ENCODE results near the gene ADGRL3. TPM values are rescaled to one million over a fixed set of nuclear protein-coding genes. Genes with fewer than 3 reads are reported as not detected.

The ADGRL3 gene
- polyA plus RNA-seq, 3 donors from 2014 or later: not detected

DNA sequence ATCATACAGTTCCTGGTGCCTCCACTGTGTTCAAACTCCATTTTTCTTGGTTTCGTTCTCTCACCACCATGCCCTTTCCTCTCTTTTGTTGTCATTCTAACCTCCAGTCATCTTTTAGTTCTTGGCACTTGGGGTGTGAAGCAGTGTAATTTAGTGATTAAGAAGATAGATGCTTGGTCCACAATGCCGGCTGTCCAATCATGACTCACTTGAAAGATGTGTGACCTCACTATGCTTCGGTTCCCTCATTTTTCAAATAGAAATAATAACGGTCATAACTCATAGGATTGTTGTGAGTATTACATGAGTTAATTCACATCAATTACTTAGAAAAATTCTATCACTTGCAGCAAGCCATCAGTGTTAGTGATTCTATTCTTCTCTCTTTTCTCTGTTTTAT is 327.8 kb downstream of the ADGRL3 start:
- no peaks in the 10 kb centered on the region for H3K4me1 Mint-ChIP-seq
- no peak for DNase-seq
- H3K27me3 Mint-ChIP-seq (ENCODE audit: low read depth in 3 of 3): peaks cover 0 to 2% (median 1%) of the 10 kb centered on the region in 3 donors
- H3K27ac Mint-ChIP-seq: no peak overlapping the region
- no peaks in the 10 kb centered on the region for H3K36me3 Mint-ChIP-seq
- H3K4me3 Mint-ChIP-seq: no peak overlapping the region
- peaks cover 0 to 44% (median 29%) of the 10 kb centered on the region in 6 donors for H3K9me3 Mint-ChIP-seq

DNA sequence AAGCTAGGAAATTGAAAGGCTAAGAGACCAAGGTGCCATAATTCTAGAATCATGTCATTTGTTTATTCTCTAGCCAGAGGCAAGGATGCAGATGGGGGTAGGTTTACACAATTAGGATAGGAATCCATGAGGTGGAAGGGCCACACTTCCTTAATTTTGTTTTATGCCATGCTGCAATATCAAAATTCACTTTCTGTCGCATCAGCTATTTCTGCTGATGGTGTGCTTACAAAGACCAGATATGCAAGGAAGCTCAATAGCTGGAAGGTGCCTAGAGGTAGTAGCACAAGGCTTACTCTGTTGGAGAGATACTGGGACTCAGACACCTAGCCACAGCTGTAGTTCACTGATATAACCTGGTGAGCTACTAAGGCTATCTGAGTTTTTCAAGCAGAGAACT is 328.5 kb downstream of the ADGRL3 start:
- Mint-ChIP-seq H3K9me3 (peaks cover 0 to 39% (median 31%) of the 10 kb centered on the region in 6 donors), H3K36me3 (no peaks in the 10 kb centered on the region), H3K4me3 (no peak overlapping the region), H3K4me1 (no peaks in the 10 kb centered on the region), H3K27me3 (ENCODE audit: low read depth in 3 of 3) (peaks cover 0 to 2% (median 1%) of the 10 kb centered on the region in 3 donors), H3K27ac (no peak overlapping the region)
- DNase-seq: no peak

DNA sequence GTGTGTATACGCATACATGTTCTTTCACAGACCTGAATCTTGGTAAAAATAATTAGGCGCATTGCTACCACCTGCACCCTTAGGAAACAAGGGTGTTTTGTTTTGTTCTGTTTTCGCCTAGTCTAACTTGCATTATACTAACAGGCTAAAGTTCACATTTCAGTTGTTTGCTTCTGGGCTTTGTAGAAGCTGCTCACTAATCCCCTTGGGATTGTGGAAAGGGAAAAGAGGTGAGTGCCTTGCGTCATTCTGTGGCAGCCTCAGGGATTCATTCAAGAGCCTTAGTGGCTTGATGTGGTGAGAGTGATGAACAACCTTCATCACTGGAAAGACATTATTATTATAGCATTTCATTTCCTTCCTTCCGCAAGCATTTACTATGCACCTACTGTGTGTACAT is 331.1 kb downstream of the ADGRL3 start:
- Mint-ChIP-seq H3K27me3 (ENCODE audit: low read depth in 3 of 3) (peaks cover 0 to 3% (median 2%) of the 10 kb centered on the region in 3 donors), H3K4me1 (no peaks in the 10 kb centered on the region), H3K4me3 (no peak overlapping the region), H3K9me3 (peaks cover 2 to 45% (median 27%) of the 10 kb centered on the region in 6 donors), H3K27ac (no peak overlapping the region), H3K36me3 (no peaks in the 10 kb centered on the region)
- no peak for DNase-seq

DNA sequence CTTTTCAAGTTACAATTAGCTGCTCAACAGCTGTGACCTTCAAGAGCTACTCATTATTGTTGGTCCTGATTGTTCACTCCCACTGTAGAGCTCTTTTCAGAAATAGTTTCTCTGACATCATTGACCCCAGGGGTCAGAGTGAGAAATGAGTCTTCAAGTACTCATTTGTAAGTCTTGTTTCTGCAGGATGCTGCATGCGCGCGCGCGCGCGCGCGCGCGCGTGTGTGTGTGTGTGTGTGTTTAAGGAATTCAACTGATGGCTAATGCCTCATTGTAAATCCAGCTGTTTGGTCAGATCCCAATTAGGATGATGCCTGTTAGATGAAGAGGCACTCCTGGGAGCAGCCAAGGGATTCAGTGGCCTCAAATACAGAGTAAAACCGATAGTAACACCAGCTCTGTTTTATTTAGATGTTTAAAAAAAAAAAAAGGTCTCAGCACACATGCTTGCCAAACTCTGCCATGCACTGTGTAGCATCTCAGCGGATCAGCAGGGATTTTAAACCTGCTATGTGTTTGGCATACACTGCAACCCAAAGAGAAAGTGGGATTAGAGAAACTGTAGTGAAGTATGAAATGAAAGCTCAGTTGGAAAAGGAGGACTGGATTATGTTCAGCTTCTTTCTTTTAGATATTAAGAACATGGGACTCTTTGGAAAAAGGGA is 332.3 kb downstream of the ADGRL3 start:
- Mint-ChIP-seq H3K4me3 (no peak overlapping the region), H3K27ac (no peak overlapping the region), H3K27me3 (ENCODE audit: low read depth in 3 of 3) (peaks cover 0 to 3% (median 2%) of the 10 kb centered on the region in 3 donors), H3K4me1 (no peaks in the 10 kb centered on the region), H3K36me3 (no peaks in the 10 kb centered on the region), H3K9me3 (peaks cover 2 to 56% (median 32%) of the 10 kb centered on the region in 6 donors)
- no peak for DNase-seq

DNA sequence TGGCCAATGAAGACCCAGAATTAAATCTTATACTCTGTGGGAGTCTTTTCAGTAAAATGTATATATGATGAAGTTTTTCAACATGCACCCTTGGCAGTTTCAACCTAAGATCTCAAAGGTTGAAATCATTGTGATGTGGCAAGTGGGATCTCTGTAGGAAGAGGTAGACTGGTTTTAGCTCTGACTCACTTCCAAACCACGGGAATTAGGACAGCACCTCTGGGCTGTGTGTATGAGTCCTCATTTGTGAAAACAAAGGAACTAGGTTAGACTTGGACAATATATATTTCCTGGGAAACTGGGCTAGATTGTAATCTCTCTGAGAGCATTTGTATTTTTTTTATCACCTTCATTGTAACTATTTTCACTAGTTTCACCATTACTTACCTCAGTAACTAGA is 333.0 kb downstream of the ADGRL3 start:
- peaks cover 2 to 57% (median 36%) of the 10 kb centered on the region in 6 donors for H3K9me3 Mint-ChIP-seq
- no peak for DNase-seq
- H3K4me1 Mint-ChIP-seq: no peaks in the 10 kb centered on the region
- peaks cover 0 to 3% (median 2%) of the 10 kb centered on the region in 3 donors for H3K27me3 Mint-ChIP-seq (ENCODE audit: low read depth in 3 of 3)
- H3K36me3 Mint-ChIP-seq: no peaks in the 10 kb centered on the region
- no peak overlapping the region for H3K27ac Mint-ChIP-seq
- no peak overlapping the region for H3K4me3 Mint-ChIP-seq

DNA sequence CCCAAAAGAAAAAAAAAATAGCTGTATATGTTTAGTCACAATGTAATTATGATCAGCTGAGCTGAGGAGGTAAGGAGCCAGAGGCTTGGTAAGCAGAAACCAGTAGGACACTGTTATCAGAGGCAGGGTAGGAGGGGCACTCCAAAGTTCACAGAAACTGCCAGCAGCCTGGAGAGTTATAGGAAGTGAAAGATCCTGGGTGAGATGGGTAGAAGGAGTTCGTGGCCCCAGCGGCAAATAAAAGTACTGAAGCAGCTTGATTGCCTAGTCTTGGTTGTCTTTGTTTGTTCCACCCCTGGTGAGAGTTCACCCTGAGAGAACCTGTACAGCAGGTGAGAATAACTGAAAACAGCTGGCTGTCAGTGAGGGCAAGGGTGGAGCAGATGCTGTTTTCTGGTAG is 340.8 kb downstream of the ADGRL3 start:
- DNase-seq: no peak
- peaks cover 2 to 49% (median 34%) of the 10 kb centered on the region in 6 donors for H3K9me3 Mint-ChIP-seq
- H3K4me1 Mint-ChIP-seq: no peaks in the 10 kb centered on the region
- H3K36me3 Mint-ChIP-seq: no peaks in the 10 kb centered on the region
- no peak overlapping the region for H3K27ac Mint-ChIP-seq
- no peak overlapping the region for H3K4me3 Mint-ChIP-seq
- no peaks in the 10 kb centered on the region for H3K27me3 Mint-ChIP-seq (ENCODE audit: low read depth in 3 of 3)

DNA sequence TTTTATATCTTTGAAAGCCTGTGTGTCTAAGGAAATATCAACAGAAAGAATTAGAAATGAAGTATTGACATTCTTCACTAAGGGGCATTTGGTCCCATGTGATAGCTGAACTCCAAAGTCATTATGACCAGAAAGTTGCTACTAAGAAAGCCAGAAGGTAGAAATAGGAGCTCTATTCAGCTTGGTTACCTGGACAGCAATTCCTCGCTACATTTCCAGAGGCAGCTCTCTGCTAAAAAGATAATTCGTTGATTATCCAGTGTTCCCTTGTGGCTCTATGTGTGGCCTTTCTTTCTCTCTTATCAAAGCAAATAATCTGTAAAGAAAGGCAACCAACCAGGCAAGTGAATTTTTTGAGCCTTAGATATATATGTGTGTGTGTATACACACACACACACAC is 341.3 kb downstream of the ADGRL3 start:
- H3K27ac Mint-ChIP-seq: no peak overlapping the region
- H3K4me3 Mint-ChIP-seq: no peak overlapping the region
- DNase-seq: no peak
- H3K9me3 Mint-ChIP-seq: peaks cover 2 to 44% (median 34%) of the 10 kb centered on the region in 6 donors
- no peaks in the 10 kb centered on the region for H3K4me1 Mint-ChIP-seq
- H3K36me3 Mint-ChIP-seq: no peaks in the 10 kb centered on the region
- H3K27me3 Mint-ChIP-seq (ENCODE audit: low read depth in 3 of 3): no peaks in the 10 kb centered on the region

DNA sequence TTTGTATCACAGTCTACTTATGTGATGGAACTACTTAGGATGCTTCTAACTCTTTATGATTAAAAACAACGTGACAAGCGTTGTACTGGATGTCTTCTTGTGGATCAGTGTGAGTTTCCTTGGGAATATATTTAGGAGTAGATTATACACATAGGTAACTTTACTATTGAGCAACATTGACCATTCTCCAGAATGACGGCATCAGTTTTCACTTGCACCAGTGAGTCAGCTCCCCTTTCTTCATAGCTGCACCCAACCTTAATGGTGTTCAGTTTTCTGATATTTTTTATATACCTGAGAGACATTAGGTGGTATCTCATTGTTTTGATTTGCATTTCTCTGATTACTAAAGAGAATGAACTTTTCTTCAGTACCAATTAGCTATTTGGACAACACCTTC is 343.9 kb downstream of the ADGRL3 start:
- no peaks in the 10 kb centered on the region for H3K4me1 Mint-ChIP-seq
- H3K27ac Mint-ChIP-seq: no peak overlapping the region
- H3K4me3 Mint-ChIP-seq: no peak overlapping the region
- no peak for DNase-seq
- no peaks in the 10 kb centered on the region for H3K36me3 Mint-ChIP-seq
- peaks cover 2 to 45% (median 24%) of the 10 kb centered on the region in 6 donors for H3K9me3 Mint-ChIP-seq
- no peaks in the 10 kb centered on the region for H3K27me3 Mint-ChIP-seq (ENCODE audit: low read depth in 3 of 3)

DNA sequence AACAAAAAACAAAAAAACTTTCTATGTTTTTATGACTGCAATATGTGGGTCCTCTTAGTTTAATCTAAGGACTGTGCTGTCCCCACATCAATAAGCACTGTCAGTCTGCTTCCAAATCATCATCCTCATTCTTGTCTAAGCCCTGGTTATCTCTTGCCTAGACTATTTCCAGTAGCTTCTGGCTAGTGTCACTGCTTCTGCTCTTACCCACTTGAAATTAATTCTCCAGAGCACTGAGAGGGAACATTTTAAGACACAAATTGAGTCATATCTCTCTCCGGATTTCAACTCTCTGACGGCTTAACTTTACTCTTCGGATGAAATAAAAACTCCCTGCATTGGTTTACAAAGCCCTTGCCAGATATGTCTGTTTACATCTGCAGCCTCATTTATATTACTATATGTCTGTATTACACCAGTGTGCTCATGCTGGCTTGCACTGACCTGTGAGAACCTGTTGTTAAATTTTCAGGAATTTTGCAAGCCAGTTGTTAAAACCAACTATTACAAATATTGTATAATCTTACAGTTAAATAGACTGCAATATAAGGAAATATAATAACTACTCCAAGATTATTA is 345.9 kb downstream of the ADGRL3 start:
- H3K4me3 Mint-ChIP-seq: no peak overlapping the region
- peaks cover 2 to 37% (median 15%) of the 10 kb centered on the region in 6 donors for H3K9me3 Mint-ChIP-seq
- no peaks in the 10 kb centered on the region for H3K36me3 Mint-ChIP-seq
- DNase-seq: no peak
- H3K4me1 Mint-ChIP-seq: no peaks in the 10 kb centered on the region
- peaks cover 0 to 2% (median 0%) of the 10 kb centered on the region in 3 donors for H3K27me3 Mint-ChIP-seq (ENCODE audit: low read depth in 3 of 3)
- no peak overlapping the region for H3K27ac Mint-ChIP-seq

DNA sequence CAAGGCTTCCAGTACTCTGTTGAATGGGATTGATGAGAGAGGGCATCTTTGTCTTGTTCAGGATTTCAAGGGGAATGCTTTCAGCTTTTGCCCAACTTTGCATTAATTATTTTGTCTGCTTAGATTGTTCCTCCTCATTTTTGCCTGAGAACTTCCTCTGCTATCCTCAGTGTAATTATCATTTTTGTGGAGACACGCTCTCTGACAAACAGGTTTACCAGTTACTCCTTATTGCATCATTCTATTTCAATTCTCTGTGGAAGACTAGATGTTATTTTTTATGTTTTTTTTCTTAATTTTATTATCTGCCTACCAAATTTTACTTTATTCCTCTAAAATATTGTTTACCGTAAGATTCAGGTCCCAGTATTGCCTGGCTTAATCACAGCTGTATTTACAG is 349.2 kb downstream of the ADGRL3 start:
- no peaks in the 10 kb centered on the region for H3K4me1 Mint-ChIP-seq
- peaks cover 0 to 2% (median 0%) of the 10 kb centered on the region in 3 donors for H3K27me3 Mint-ChIP-seq (ENCODE audit: low read depth in 3 of 3)
- no peak for DNase-seq
- H3K36me3 Mint-ChIP-seq: no peaks in the 10 kb centered on the region
- H3K9me3 Mint-ChIP-seq: peaks cover 0 to 35% (median 12%) of the 10 kb centered on the region in 6 donors
- no peak overlapping the region for H3K27ac Mint-ChIP-seq
- no peak overlapping the region for H3K4me3 Mint-ChIP-seq

DNA sequence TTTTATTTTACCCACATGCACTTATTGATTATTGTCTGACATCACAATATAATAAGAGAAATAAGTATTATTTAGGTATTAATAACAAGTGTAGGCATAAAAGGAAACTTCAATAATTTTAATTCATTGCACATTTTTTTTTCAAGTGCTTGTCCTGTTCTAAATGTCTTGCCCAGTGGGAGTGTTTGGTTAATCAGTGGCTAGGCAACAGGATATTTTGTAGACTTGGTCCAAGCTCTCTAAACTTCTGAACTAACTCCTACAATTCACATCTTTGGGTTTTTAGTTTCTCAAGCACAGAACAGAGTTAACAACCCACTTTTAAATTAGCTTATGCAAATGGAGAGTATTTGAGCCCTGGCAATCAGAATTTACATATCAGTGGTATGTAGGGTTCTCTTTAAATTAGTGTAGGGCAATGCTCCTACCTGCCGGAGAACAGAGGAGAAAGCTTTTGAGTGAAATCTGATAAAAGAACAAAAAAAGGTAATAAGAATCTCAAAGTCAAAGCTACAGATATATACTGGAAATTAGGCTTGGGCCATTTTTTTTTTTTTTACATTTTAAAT is 353.5 kb downstream of the ADGRL3 start:
- DNase-seq: no peak
- Mint-ChIP-seq H3K36me3 (no peaks in the 10 kb centered on the region), H3K27me3 (ENCODE audit: low read depth in 3 of 3) (peaks cover 0 to 2% (median 2%) of the 10 kb centered on the region in 3 donors), H3K9me3 (peaks cover 0 to 39% (median 9%) of the 10 kb centered on the region in 6 donors), H3K4me3 (no peak overlapping the region), H3K27ac (no peak overlapping the region), H3K4me1 (no peaks in the 10 kb centered on the region)

DNA sequence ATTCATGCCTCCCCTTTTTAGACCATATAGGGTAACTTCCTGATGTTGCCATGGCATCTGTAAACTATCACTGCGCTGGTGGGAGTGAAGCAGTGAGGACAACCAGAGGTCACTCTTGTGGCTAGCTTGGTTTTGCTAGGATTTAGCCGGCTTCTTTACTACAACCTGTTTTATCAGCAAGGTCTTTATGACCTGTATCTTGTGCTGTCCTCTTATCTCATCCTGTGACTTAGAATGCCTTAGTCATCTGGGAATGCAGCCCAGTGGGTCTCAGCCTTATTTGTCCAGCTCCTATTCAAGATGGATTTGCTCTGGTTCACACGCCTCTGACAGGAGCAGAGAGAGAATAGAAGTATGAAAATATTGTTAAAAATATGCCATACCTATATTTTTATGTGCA is 355.7 kb downstream of the ADGRL3 start:
- Mint-ChIP-seq H3K27me3 (ENCODE audit: low read depth in 3 of 3) (peaks cover 0 to 2% (median 0%) of the 10 kb centered on the region in 3 donors), H3K27ac (no peak overlapping the region), H3K36me3 (no peaks in the 10 kb centered on the region), H3K9me3 (peaks cover 3 to 38% (median 13%) of the 10 kb centered on the region in 6 donors), H3K4me3 (no peak overlapping the region), H3K4me1 (no peaks in the 10 kb centered on the region)
- DNase-seq: no peak

DNA sequence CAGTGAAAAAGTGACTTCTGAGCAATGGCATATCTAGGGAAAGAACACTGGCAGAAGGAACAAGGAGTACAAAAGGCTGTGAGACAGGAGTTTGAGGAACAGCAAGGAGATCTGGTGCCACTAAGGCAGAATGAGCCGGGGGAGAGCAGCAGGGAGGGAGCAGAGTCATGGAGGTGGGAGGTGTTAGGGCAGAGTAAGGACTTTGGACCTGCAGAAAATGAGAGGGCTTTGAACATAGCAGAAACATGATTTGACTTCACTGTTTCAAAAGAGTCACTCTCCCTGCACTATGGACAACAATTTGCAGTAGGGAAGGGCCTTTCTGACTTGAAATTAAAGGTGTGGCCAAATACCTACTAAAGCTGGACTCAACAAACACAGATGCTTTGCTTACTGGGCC is 356.2 kb downstream of the ADGRL3 start:
- DNase-seq: no peak
- peaks cover 3 to 43% (median 13%) of the 10 kb centered on the region in 6 donors for H3K9me3 Mint-ChIP-seq
- no peaks in the 10 kb centered on the region for H3K36me3 Mint-ChIP-seq
- no peak overlapping the region for H3K27ac Mint-ChIP-seq
- no peak overlapping the region for H3K4me3 Mint-ChIP-seq
- peaks cover 0 to 2% (median 0%) of the 10 kb centered on the region in 3 donors for H3K27me3 Mint-ChIP-seq (ENCODE audit: low read depth in 3 of 3)
- no peaks in the 10 kb centered on the region for H3K4me1 Mint-ChIP-seq

DNA sequence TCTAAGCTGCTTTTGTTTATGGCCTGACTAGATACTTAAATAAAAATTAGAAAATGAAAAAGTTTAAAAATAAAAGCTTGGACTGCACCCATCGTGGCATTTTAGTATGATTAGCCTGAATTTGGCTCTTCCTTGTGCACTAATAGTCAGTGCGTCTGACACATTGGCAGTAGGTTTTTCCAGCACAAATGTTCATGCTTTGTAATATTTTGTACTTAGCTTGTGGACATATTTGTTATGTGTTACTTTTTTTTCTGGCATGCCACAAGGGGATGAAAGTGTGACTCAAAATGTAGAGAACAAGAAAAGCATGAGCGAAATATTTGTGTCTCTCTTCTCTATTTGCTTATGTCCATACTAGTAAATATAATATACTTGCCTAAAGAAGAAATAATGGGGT is 359.3 kb downstream of the ADGRL3 start:
- Mint-ChIP-seq H3K4me3 (no peak overlapping the region), H3K9me3 (peaks cover 3 to 49% (median 15%) of the 10 kb centered on the region in 6 donors), H3K4me1 (no peaks in the 10 kb centered on the region), H3K27ac (no peak overlapping the region), H3K27me3 (ENCODE audit: low read depth in 3 of 3) (peaks cover 0 to 2% (median 1%) of the 10 kb centered on the region in 3 donors), H3K36me3 (no peaks in the 10 kb centered on the region)
- no peak for DNase-seq

Measured in immature natural killer cell (primary cell).